IPS-11a (cell line): ENCODE results near the gene GNGT2.
"Not testable (repeated sequence)": the region's sequence is repeated elsewhere in the genome, so short reads cannot be mapped to it uniquely, and the experiment has no call there.

Experiments used
- H3K4me3 ChIP-seq: one replicate; pipeline ENCODE4 v1.5.1; 2013; ENCODE audit warnings: low read depth, low read length, control low read depth

The GNGT2 gene

GRCh38 chr17:49213399-49213798 lies 3.0 kb upstream of the GNGT2 start:
- no peak overlapping the region for H3K4me3 ChIP-seq

DNA sequence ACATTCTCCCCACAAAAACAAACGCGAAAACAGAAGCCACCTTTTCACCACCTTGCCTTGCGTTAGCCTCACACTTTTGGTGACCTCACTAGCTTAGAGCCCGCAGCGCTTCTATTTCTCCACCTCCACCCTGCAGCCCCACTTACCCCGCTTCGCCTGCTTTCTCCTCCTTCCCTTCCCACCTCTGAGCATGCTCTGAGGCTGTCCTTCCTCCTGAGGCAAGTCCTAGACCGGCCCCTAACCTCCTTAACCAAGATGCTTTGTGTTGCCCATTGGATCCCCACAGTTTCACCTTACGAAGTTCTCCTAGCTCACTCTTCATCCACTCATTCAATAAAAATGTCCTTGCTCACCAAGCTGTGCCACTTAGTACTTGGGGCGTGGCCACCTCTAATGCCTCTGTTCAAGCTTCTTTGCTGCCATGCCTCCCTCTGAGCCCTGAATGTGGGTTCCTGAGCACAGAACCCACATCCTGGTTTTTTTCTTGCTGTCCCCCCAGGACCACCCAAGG lies 1.3 kb downstream of the GNGT2 start:
- no peak overlapping the region for H3K4me3 ChIP-seq

DNA sequence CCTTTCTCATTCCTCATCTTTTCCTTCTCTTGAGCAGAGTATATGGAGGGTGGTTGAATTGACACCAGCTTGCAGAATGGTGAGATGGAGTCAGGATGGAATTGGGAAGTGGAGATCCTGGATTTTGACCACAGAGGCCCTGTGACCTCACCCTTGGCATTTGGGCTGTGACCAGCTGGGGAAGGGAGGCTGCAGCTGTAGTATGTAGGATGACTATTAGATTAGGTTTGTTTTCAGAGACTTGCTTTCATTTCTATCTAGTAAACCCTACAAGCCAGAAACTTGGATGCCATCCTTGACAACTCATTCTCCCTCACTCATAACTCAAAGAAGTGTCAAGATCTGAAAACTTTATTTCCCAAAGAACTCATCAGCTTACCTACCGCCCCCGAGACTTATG lies 5.9 kb downstream of the GNGT2 start:
- H3K4me3 ChIP-seq: no peak overlapping the region

- no peak overlapping the region for H3K4me3 ChIP-seq
Measured at GRCh38 chr17:49203796-49204195, 6.6 kb downstream of the GNGT2 start.

DNA sequence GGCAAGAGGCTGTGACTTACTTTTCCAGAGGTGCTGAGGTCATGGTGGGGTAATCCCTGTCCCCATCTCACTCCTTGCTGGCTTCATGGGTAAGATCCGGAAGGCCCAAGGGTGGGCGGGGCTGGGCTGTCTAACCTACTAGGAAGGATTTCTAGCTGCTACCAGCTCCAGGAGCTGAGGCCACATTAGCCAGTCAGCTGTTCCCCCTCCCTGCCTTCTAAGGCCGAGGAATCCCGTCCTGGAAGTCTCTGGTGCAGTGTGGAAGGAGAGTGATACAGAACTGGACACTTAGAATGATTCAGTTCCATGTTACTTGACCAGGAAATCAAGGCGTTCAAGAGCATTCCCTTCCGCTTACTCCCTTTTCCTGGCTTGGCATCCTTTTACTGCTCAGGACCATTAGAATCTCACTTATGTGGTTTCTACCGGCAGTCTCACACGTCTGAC lies 8.9 kb downstream of the GNGT2 start:
- no peak overlapping the region for H3K4me3 ChIP-seq

DNA sequence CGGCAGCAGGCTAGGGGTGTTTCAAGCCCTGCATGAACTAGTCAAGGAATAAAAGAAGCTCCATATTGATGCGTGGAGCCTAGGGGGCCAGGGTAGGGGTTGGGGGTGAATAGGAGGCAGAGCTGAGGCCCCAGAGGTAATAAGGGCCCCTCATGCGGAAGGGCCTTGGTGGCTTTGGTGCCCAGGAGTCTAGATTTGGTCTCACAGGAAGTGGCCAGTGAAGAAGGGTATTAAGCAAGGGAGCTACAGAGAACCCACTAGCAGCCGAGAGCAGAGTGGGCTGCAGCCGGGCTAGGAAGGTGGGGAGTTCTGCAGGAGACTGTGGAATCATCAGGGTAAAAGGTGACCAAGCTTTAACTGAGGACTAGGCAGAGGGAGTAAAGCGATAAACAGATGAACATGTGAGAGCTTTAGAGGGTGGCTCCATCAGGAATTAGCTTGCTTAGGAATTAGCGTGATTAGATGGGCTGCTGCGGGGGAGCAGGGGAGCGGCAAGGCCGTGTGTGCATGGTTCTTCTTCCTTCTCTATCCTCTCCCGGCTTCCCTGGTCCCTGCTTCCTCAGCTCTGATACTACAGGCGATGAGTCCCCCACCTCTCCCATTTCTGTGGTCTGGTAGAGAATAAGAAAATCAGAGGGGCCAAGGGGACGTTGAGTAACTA lies 9.8 kb downstream of the GNGT2 start:
- no peak overlapping the region for H3K4me3 ChIP-seq

DNA sequence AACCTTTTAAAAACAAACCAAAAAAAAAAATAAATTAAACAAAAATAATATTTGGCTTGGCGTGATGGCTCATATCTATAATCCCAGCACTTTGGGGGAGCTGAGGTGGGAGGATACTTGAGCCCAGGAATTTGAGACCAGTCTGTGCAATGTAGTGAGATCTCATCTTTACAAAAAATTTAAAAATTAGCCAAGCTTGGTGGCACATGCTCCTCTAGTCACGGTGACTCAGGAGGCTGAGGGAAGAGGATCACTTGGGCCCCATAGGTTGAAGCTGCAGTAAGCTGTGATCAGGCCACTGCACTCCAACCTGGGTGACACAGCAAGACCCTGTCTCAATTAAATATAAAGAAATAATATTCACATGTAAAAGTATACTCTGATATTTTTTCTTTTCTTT lies 12.2 kb downstream of the GNGT2 start:
- H3K4me3 ChIP-seq: no peak overlapping the region

- H3K4me3 ChIP-seq: no peak overlapping the region
Measured at GRCh38 chr17:49197346-49197998, 12.9 kb downstream of the GNGT2 start.

- no peak overlapping the region for H3K4me3 ChIP-seq
Measured at GRCh38 chr17:49196520-49196919, 13.9 kb downstream of the GNGT2 start.

- H3K4me3 ChIP-seq: no peak overlapping the region
Measured at GRCh38 chr17:49195751-49196150, 14.6 kb downstream of the GNGT2 start.

DNA sequence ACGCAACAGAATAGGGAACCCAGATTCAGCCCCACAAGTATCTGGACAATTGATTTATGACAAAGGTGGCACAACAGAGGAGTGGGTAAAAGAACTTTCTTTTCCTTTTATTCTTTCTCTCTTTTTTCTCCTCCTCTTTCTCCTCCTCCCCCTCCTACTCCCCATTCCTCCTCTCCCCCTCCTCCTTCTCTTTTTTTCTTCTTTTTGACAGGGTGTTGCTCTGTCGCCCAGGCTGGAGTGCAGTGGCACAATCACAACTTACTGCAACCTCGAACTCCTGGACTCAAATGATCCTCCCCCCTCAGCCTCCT lies 16.1 kb downstream of the GNGT2 start:
- H3K4me3 ChIP-seq: no peak overlapping the region

DNA sequence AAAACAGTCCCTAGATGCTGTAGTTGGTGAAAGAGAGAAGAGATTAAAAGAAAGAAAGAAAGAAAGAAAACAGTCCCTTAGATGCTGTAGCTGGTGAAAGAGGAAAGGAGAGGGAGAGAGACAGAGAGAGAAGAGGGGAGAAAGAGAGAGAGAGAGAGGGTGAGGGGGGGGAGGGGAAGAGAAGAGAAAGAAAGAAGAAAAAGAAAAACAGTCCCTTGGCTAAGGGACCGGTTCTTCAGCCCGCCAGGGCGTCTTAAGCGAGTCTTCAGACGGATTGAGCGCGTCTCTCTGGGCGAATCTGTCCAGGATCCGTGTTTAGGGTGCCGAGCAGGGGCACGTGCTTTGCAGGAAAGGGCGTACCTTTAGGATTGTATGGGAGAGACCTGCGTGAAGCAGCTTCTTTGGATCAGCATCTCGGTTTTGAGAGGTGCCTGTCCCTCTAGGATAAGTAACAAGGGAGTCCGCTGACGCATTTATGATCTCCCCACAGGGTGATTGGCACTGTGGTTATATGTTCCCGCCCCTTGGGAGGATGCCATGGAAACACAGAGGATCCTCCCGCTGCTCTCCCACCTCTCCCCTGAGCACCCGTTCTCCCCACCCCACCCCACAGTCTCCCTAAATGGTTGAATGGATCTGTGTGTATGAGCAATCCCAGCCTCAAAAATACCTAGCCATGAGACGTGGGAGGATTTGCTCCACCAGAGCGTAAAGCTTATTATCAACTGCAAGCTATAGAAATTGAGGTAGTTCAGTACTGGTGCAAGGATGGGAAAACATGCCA lies 16.7 kb downstream of the GNGT2 start:
- H3K4me3 ChIP-seq: peak overlapping the region; percentile 86

GRCh38 chr17:49191917-49192741 lies 18.2 kb downstream of the GNGT2 start:
- H3K4me3 ChIP-seq: peak overlapping the region; percentile 86

GRCh38 chr17:49191409-49191916 lies 18.9 kb downstream of the GNGT2 start:
- peak overlapping the region; percentile 86 for H3K4me3 ChIP-seq

- no peak overlapping the region for H3K4me3 ChIP-seq
Measured at GRCh38 chr17:49190932-49191331, 19.4 kb downstream of the GNGT2 start.

DNA sequence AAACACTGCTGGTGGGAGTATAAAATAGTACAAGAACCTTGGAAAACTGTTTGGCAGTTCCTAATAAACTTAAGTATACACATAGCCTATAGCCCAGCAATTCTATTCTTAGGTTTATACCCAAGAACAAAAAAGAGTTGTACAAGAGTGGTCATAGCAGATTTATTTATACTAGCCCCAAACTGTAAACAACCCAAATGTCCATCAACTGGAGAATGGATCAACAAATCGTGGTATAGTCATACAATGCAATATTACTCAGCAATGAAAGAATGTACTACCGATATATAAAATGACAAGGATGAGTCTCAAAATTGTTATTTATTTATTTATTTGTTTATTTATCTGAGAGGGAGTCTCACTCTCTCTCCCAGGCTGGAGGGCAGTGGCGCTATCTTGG lies 23.1 kb downstream of the GNGT2 start:
- no peak overlapping the region for H3K4me3 ChIP-seq

GRCh38 chr17:49185381-49185780 lies 25.0 kb downstream of the GNGT2 start:
- not testable (repeated sequence) for H3K4me3 ChIP-seq

- H3K4me3 ChIP-seq: not testable (repeated sequence)
Measured at GRCh38 chr17:49184522-49184921, 25.9 kb downstream of the GNGT2 start.

DNA sequence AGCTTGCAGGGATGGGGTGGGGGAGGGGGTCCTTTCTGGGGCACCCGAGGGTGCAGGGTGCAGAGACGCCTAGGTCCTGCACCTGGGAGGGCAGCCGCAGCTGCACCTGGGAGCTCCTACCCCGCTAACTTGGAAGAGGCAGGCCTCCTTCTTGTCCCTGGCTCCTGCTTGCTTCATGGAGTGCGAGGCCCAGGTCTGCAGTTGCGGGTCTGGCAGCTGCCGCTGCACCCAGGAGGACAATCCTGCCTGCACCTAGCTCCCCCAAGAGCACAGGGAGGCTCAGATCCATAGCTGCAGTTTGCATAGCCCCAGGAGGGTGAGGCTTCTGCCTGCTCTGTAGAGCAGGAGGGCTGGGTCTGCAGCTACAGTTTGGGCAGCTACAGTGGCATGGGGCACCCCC lies 26.6 kb downstream of the GNGT2 start:
- H3K4me3 ChIP-seq: no peak overlapping the region

- H3K4me3 ChIP-seq: no peak overlapping the region
Measured at GRCh38 chr17:49183341-49183740, 27.0 kb downstream of the GNGT2 start.
